NOMO-1 treated with DMSO at 0.1 percent for 48 hours (cell line): Measurements from ENCODE around the gene SEC31A.
"Not testable (repeated sequence)": the region's sequence is repeated elsewhere in the genome, so short reads cannot be mapped to it uniquely, and the experiment has no call there.

Experiments
- DNase-seq: peaks from one replicate; lab custom pipeline; 2025; ENCODE audit not compliant: unreplicated experiment; lab: John Stamatoyannopoulos, UW

SEC31A gene

GRCh38 chr4:82850684-82851083 is 40.3 kb downstream of the SEC31A start:
- DNase-seq: no peak

DNA sequence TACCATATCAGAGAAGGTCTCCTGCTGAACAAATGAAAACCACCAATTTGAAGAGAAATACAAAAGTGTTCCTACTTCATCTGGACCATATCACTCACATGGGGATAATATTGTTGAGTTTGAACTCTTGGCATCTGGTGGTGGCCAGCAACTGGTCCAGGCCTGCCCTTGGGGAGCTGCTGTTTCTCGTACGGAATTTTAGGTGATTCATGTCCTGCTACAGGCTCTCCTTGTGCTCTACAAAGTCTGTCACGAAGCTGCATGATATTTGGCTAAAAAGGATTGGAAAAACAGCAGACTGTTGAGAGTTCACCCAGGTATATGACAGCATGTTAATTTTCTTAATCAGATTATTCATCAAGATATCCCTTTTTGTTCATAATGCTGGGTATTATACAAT is 42.2 kb downstream of the SEC31A start:
- no peak for DNase-seq

GRCh38 chr4:82842593-82842992 is 48.4 kb downstream of the SEC31A start:
- DNase-seq: peak; percentile 12

- no peak for DNase-seq
Measured at GRCh38 chr4:82839624-82840023, 51.3 kb downstream of the SEC31A start.

DNA sequence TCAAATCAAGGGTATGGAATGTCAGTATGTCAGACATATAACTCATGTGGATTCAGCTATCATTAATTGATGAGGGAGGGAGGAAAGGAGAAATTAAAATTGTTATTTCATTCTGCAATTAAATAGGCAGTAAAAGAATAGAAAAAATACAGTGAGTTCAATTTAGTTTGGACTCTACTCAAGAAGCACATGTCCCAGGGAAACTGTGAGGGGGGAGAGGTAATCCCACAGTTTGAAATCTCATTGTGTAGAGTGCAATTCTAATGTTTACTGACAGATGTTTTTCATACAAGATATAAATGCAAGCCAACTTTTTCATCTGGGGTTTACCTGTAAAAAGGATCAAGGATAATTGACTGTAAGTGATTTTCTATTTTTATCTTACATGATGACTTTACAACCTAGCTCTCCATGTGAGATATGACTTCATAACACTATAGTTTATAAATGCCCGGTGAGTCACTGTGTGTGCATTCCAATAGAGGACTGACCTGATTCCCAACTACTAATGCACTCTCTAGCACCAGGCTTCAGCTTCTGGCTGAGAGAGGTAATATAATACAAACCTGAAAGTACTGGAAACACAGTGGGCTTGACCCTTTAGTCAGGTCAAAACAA is 57.1 kb downstream of the SEC31A start:
- DNase-seq: no peak

- not testable (repeated sequence) for DNase-seq
Measured at GRCh38 chr4:82833060-82833459, 57.9 kb downstream of the SEC31A start.

GRCh38 chr4:82825425-82825824 is 65.5 kb downstream of the SEC31A start:
- DNase-seq: no peak

DNA sequence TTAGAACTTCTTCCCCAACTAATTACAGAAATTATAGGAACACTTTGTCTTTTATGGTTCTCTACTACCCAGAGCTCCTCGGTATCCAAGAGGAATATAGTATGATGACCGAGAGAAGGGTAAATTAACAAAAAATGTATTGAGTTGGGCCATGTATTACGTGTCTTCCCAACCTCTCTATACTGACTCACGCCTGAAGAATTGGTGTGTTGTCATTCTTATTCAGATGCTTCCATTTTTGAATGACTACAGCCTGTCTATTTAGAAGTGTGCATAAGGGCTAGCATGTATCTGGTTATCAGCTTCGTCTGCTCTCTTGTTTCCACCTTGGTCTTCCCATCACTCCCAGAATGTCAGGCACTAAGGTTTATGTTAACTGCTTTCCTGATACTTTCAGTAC is 67.9 kb downstream of the SEC31A start:
- no peak for DNase-seq

GRCh38 chr4:82820689-82821088 is 70.3 kb downstream of the SEC31A start:
- DNase-seq: no peak

DNA sequence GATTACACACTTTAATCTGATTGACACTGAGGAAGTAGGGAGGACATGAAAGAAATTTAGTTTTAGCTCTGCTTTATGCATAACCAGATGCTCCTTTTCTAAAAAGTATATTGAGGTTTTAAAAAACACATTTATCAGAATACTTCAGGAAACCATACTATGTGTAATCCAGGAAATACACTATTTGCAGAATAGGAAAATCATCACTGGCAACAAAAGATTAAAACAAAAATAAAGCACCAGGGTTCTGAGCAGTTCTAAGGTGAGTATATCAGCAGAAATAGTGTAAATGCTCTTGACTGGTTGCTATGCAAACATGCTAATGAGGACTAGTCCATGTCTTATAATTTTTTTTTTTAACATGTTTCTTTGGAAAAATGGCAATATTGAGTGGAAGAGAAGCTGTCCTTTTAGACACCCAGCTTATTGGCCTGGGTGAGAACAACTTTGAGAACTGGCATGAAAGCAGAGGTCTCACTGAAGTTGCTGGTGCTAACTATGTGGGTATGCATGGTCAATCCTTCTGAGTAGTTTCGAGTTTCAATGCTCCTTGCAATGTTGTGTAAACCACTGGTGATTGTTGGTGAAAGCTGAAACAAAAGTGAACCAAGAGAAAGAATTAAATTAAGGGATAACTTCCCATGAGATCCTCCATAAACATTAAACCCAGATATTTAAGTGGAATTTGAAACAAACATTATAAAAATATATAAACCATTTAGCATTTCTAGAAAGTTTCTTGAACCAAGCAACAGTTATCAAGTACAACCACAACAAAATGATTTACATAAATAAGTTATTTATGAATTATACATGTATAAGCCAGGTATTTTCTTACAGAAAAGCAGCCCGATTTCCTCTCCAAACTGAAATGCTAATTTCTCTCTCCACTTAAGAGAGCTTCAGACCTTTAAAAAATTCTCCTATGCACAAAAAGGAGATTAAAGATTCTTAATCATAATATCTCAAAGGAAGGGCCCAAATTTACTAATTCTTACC is 72.0 kb downstream of the SEC31A start:
- DNase-seq: no peak

DNA sequence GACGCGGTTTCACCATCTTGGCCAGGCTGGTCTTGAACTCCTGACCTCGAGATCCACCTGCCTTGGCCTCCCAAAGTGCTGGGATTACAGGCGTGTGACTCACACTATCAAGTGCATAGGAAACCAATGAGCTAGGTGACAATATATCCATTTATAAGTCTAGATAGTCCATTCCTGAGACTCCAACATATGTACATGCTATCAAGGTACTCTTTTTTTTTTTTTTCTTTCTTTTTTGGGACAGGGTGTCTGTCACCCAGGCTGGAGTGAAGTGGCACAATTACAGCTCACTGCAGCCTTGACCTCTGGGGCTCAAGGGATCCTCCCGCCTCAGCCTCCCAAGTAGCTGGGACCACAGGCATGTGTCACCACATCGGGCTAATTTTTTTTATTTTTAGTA is 74.1 kb downstream of the SEC31A start:
- not testable (repeated sequence) for DNase-seq

- no peak for DNase-seq
Measured at GRCh38 chr4:82814034-82814433, 76.9 kb downstream of the SEC31A start.

GRCh38 chr4:82811838-82812341 is 79.1 kb downstream of the SEC31A start:
- DNase-seq: no peak

- DNase-seq: no peak
Measured at GRCh38 chr4:82811392-82811791, 79.6 kb downstream of the SEC31A start.

- no peak for DNase-seq
Measured at GRCh38 chr4:82810176-82810575, 80.8 kb downstream of the SEC31A start.

DNA sequence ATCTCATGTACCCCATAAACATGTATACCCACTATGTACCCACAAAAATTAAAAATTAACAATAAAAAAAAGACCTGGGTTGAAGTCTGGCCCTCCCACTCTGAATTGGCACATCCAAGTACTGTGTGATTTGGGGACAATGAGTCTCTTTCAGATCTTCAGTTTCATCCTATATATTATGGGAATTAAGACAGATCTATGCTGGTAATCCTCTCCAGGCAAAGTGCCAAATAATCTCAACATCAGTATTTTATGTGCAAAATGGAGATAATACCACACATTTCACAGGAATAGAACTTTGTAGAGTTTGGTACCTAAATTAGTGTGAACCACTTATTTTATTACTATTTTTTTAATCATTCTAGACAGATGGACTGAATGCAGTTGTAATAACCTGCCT is 81.3 kb downstream of the SEC31A start:
- DNase-seq: no peak

GRCh38 chr4:82803746-82804145 is 87.2 kb downstream of the SEC31A start:
- DNase-seq: no peak

GRCh38 chr4:82802911-82803310 is 88.0 kb downstream of the SEC31A start:
- peak; percentile 75 for DNase-seq

DNA sequence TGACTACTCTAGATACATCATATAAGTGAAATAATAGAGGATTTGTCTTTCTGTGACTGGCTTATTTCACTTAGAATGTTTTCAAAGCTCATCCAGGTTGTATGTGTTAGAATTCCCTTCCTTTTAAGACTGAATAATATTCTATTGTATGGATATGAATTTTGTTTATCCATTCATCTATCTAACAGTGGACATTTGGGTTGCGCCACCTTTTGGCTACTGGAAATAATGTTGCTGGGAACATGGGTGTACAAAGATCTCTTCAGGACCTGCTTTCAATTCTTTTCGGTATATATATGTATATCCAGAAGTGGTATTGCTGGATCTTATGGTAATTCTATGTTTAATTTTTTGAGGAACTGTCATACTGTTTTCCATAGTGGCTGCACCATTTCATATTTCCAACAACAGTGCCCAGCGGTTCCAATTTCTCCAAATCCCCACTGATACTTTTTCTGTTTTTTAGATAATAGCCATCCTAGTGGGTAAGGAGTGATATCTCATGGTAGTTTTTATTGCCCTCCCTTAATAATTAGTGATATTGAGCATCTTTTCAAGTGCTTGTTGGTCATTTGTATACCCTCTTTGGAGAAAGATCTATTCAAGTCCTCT is 88.9 kb downstream of the SEC31A start:
- DNase-seq: no peak

DNA sequence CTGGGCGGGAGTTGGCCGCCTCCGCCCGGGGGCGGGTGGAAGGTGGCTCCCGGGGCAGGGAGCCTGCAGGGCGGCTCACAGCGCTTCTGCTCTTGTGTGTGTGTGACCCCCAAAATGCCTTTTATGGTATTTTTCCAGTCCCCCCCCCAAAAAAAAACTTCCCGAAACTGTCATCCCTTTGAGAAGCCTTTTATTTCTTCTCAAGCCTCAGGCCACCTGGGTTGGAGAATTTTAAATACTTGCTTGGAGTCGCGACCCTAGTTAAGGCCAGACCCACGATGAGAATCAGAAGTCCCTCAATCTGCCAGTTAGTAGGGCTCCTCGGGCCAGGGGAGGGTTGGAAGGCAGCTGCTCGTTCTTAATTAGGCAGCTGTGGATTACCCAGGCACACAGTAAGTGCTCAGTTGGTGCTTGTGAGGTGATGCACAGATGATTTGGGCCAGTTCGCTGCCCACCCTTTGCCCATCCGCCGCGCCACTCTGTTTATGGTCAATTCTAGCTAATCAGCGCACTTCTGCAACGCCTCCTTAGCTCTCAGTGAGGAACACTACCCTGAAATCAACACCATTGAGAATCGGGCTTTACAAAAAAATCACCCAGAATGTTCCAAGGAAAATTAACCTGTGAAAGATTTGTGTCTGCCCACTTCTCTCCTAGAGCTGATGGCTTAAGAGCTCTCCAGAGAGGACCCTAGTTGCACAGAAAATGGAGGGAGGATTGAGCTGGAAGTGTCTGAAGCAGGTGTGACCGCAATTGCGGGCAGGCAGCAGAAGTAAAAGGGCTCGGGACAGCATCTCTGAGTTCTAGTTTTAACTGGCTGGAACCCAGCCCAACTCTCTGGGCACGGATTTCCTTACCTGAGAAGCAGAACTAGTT is 91.7 kb downstream of the SEC31A start:
- no peak for DNase-seq
